Measurements from ENCODE around the gene PGM2.
"Not testable (repeated sequence)": the region's sequence is repeated elsewhere in the genome, so short reads cannot be mapped to it uniquely, and the experiment has no call there.

Gene PGM2

DNA sequence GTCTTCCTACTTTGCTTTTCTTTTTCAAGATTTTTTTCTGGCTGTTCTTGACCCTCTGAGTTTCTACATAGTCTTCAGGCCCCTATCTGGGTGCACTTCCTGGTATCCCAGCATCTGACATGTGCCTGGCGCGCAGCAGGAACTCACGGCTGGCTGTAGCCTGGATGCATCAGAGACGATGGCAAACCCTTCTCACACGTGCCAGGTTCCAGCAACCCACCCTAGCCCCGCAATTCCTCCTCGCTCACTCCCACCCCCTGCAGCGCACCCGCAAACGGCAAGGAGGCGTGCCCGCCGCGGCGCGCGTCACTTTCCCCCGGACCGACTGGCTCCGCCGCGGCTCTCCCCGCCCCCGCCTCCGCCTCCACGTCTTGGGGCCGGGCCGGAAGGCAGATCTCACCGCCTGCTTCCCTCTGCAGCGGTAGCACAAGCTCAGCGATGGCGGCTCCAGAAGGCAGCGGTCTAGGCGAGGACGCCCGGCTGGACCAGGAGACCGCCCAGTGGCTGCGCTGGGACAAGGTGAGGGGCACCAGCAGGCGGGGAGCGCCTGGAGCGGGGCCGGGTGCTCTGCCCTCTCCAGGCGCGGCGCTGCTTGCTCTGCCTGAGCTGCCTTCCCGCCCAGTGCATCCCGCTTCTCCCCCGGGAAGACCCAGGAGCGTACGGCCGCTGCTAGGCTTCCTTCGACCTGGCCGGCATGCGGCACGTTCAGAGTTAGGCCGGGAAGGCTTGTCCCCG lies at the start of gene PGM2:
Gene PGM2 (plus strand): TSS at position 392 of the 735 bp plus-strand sequence. CDS start 47 bp downstream, at position 439.
- TF ChIP-seq, protein P1, sequence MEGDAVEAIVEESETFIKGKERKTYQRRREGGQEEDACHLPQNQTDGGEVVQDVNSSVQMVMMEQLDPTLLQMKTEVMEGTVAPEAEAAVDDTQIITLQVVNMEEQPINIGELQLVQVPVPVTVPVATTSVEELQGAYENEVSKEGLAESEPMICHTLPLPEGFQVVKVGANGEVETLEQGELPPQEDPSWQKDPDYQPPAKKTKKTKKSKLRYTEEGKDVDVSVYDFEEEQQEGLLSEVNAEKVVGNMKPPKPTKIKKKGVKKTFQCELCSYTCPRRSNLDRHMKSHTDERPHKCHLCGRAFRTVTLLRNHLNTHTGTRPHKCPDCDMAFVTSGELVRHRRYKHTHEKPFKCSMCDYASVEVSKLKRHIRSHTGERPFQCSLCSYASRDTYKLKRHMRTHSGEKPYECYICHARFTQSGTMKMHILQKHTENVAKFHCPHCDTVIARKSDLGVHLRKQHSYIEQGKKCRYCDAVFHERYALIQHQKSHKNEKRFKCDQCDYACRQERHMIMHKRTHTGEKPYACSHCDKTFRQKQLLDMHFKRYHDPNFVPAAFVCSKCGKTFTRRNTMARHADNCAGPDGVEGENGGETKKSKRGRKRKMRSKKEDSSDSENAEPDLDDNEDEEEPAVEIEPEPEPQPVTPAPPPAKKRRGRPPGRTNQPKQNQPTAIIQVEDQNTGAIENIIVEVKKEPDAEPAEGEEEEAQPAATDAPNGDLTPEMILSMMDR (IDR thresholded peaks at IDR 0.05; ENCODE audit: low read depth, low read length), result peak; percentile 7
- in situ Hi-C loops (cut with HindIII; ENCODE audit: low sequenced_read_pairs), result no loop called here
- DNase-seq (ENCODE audit: low read depth, low spot score), result peak; percentile 87
- peak within 1 kb of the TSS; percentile 79 for H3K4me3 ChIP-seq (ENCODE audit: low read depth, low read length)

DNA sequence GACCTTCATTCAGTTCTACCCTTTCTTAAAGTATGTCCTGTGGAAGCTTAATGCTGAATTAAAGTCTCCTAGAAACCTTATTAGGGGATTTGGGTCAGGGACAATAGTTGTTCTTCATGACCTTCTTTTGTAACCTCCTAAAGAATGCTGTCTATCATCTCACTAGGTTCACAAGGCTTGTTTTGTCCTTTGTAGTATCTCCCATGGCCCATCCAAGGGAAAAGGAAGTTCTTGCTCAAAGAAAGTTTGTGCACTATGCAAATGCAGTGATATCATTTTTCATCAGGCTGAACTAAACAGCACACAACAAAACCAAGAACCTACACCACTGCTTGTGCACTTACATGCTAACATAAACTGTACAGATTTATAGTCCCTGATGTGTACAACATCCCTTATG lies 46.6 kb upstream of the PGM2 start:
- TF ChIP-seq, protein P1 (IDR thresholded peaks at IDR 0.05; ENCODE audit: low read depth, low read length), result no peak
- no peak for DNase-seq (ENCODE audit: low read depth, low spot score)
- in situ Hi-C loops (cut with HindIII; ENCODE audit: low sequenced_read_pairs), result no loop called here
- no peak overlapping the region for H3K4me3 ChIP-seq (ENCODE audit: low read depth, low read length)

DNA sequence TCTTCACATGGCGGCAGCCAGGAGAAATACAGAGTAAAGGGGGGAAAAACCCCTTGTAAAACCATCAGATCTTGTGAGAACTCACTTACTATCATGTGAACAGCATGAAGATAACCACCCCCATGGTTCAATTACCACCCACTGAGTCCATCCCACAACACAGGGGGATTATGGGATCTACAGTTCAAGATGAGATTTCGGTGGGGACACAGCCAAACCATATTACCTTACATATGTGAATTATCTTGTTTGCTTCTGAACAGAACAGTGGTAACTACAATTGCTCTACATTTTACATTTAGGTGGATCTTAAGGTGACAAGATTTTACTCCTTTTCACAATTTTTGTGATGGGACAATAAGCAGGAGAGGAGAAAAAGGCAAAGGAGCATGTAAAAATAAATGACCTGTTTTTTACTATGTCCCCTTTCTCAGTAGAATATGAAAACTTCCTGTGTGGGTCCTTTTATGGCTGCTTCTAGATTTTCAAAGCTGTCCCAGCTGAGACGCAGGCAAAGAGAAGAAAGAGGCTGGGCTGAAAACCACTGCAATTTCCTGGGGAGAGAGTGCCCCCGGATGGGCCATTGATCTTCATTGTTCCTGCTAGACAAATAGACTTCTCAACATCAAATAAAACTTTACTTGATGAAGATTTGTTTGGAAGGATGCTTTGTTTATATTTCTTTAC lies 45.9 kb upstream of the PGM2 start:
- peak; percentile 15 for DNase-seq (ENCODE audit: low read depth, low spot score)
- TF ChIP-seq, protein P1 (IDR thresholded peaks at IDR 0.05; ENCODE audit: low read depth, low read length), result no peak
- H3K4me3 ChIP-seq (ENCODE audit: low read depth, low read length), result no peak overlapping the region
- in situ Hi-C loops (cut with HindIII; ENCODE audit: low sequenced_read_pairs), result no loop called here

DNA sequence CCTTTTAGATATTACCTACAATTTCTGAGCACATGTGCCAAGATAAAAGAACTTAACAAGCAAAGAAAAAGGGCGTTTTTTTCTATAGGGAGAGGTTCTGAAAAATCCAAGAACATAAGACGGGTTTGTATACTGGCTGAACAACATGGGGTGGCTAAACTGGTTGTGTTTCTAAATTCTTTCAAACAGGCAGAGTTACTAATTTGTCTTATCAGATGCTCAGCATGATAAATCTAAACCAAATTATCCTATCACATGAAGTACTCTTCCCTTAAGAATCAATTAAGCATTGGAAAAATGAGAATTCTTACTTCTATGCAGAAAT lies 45.4 kb upstream of the PGM2 start:
- in situ Hi-C loops (cut with HindIII; ENCODE audit: low sequenced_read_pairs), result no loop called here
- H3K4me3 ChIP-seq (ENCODE audit: low read depth, low read length), result no peak overlapping the region
- TF ChIP-seq, protein P1 (IDR thresholded peaks at IDR 0.05; ENCODE audit: low read depth, low read length), result no peak
- DNase-seq (ENCODE audit: low read depth, low spot score), result no peak

GRCh38 chr4:37786267-37786666 lies 40.2 kb upstream of the PGM2 start:
- H3K4me3 ChIP-seq (ENCODE audit: low read depth, low read length); in situ Hi-C loops (cut with HindIII; ENCODE audit: low sequenced_read_pairs); DNase-seq (ENCODE audit: low read depth, low spot score): not testable (repeated sequence)

DNA sequence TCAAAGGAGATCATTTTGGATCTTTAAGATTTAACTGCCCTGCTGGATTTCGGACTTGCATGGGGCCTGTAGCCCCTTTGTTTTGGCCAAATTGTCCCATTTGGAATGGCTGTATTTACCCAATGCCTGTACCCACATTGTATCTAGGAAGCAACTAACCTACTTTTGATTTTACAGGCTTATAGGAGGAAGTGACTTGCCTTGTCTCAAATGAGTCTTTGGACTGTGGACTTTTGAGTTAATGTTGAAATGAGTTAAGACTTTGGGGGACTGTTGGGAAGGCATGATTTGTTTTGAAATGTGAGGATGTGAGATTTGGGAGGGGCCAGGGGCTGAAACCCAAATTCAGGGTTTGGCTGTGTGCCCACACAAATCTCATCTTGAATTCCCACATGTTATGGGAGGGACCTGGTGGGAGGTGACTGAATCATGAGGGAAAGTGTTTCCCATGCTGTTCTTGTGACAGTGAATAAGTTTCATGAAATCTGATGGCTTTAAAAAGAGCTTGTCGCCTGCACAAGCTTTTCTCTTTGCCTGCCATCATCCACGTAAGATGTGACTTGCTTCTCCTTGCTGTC lies 38.5 kb upstream of the PGM2 start:
- DNase-seq (ENCODE audit: low read depth, low spot score); in situ Hi-C loops (cut with HindIII; ENCODE audit: low sequenced_read_pairs); H3K4me3 ChIP-seq (ENCODE audit: low read depth, low read length): not testable (repeated sequence)

- H3K4me3 ChIP-seq (ENCODE audit: low read depth, low read length), result no peak overlapping the region
- in situ Hi-C loops (cut with HindIII; ENCODE audit: low sequenced_read_pairs), result no loop called here
- TF ChIP-seq, protein P1 (IDR thresholded peaks at IDR 0.05; ENCODE audit: low read depth, low read length), result no peak
- DNase-seq (ENCODE audit: low read depth, low spot score), result no peak
Observed at GRCh38 chr4:37788819-37789218, 37.7 kb upstream of the PGM2 start.

Data from astrocyte of the spinal cord (primary cell).